Right forelimb (tissue), 1 donor: ENCODE data around the gene STAG3.
"Not testable (repeated sequence)": the region's sequence is repeated elsewhere in the genome, so short reads cannot be mapped to it uniquely, and the experiment has no call there.

Experiments used
- DNase-seq: peaks from one replicate; pipeline ENCODE4 v3.0.0-alpha.2; 2018

Gene STAG3, protein sequence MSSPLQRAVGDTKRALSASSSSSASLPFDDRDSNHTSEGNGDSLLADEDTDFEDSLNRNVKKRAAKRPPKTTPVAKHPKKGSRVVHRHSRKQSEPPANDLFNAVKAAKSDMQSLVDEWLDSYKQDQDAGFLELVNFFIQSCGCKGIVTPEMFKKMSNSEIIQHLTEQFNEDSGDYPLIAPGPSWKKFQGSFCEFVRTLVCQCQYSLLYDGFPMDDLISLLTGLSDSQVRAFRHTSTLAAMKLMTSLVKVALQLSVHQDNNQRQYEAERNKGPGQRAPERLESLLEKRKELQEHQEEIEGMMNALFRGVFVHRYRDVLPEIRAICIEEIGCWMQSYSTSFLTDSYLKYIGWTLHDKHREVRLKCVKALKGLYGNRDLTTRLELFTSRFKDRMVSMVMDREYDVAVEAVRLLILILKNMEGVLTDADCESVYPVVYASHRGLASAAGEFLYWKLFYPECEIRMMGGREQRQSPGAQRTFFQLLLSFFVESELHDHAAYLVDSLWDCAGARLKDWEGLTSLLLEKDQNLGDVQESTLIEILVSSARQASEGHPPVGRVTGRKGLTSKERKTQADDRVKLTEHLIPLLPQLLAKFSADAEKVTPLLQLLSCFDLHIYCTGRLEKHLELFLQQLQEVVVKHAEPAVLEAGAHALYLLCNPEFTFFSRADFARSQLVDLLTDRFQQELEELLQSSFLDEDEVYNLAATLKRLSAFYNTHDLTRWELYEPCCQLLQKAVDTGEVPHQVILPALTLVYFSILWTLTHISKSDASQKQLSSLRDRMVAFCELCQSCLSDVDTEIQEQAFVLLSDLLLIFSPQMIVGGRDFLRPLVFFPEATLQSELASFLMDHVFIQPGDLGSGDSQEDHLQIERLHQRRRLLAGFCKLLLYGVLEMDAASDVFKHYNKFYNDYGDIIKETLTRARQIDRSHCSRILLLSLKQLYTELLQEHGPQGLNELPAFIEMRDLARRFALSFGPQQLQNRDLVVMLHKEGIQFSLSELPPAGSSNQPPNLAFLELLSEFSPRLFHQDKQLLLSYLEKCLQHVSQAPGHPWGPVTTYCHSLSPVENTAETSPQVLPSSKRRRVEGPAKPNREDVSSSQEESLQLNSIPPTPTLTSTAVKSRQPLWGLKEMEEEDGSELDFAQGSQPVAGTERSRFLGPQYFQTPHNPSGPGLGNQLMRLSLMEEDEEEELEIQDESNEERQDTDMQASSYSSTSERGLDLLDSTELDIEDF

DNA sequence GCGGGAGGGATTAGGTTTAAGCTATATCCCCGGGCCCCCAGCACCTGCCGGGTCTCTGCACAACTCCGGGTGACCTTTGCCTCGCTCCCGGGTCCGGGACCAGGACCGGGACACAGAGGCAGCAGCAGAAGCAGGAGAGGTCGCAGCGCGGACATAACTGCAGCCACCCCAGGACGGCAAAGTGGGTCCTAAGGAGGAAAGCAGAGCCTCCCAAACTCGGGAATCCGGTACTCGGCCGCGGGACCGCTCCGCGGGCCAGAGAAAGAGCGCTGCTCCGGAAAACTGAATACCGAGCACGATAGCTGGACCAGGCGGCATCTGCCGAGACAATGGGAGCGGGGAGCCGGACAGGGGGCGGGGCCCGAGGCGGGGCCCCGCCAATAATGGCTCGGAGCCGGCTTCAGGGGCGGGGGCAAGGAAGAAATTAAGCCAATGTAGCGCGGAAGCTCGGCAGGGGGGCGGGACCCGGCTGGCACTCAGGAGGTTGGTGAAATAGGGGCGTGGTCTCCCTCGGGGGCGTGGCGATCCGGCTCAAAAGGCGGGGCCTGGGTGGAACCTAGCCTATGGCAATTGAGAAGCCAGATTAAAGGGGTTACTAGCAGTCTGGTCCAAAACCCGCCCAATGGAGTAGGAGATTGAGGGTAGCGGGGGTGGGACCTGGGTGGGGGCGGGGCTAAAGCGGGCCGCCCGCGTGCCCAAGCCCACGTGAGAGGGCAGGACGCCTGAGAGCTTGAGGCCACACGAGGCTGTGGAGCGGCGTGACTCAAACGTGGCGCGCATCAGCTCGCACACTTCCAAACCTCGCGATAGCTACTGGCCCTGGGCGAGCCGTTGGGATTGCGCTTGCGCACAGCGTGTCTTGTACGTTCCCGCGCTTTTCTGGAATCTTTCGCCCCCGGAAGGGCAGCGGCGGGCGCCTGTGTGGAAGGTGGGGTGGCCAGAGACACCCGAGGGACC is at the start of gene STAG3, which contains the start of gene GPC2:
STAG3 (plus strand) TSS at position 874 of the 957 bp plus-strand sequence. CDS start 2,639 bp downstream, outside the sequence.
GPC2 (minus strand) TSS at position 337 of the 957 bp plus-strand sequence; CDS start at position 155, 182 bp downstream.
- peak; percentile 98 for DNase-seq

DNA sequence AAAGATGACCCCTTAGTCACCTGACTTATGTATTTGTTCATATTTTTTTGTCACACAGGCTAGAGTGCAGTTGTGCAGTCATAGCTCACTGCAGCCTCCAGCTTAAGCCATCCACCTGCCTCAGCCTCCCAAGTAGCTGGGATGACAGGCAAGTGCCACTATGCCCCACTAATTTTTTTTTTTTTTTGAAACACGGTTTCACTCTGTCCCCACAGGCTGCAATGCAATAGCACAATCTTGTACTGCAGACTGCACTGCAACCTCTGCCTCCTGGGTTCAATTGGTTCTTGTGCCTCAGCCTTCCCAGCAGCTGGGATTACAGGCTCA is 49.1 kb upstream of the STAG3 start:
- DNase-seq: no peak

DNA sequence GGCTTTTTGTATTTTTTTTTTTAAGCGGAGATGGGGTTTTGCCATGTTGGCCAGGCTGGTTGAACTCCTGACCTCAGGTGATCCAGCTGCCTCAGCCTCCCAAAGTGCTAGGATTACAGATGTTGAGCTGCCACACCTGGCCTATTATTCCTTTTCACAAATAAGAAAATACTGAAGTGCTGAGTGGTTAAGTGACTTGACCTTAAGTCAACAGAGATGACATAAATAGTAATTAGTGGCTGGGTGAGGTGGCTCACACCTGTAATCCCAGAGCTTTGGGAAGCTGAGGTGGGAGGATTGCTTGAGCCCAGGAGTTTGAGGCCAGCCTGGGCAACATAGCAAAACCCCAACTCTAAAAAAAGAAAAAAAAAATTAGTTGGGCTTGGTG is 47.5 kb upstream of the STAG3 start:
- not testable (repeated sequence) for DNase-seq

DNA sequence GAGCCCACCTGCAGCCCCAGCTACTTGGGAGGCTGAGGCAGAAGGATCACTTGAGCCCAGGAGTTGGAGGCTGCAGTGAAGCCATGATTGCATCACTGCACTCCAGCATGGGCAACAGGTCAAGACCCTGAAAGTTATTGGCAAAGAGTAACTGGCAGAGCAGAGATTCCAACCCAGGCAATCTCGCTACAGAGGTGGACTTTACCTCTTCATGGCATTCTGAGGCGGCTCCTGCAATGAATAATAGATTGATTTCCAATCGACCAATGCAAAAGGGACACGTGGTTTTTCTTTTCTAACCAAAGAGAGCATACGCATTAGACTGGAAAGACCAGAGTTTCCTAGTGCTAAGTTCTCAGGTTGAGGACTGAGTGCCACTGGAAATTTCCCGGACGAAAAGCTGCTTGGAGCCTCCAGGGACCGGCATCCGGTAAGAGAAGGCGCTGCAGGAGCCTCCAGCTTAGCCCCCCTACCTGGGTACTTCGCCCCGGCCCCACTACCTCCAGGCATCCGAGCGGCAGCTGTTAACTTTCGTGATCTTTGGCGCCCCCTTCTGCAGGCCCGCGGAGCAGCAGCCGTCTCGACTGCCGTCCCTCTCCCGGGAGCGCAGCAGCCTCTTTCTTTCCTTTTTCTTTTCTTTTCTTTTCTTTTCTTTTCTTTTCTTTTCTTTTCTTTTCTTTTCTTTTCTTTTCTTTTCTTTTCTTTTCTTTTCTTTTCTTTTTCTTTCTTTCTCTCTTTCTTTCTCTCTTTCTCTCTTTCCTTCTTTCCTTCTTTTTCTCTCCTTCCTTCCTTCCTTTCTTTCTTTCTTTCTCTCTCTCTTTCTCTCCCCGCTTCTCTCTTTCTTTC is 46.9 kb upstream of the STAG3 start:
- peak; percentile 88 for DNase-seq

DNA sequence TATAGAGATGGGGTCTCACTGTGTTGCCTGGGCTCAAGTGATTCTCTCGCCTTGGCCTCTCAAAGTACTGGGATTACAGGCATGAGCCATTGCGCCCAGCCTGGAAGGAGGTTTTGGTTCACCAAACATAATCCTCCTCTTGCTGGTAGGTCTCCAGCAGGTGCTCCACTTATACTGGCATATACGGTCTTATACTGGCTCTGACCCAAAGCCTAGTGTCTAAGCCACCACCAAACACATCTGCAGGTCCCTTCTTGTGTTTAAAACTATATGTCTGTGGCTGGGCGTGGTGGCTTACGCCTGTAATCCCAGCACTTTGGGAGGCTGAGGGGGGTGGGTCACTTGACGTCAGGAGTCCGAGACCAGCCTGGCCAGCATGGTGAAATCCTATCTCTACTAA is 45.6 kb upstream of the STAG3 start:
- DNase-seq: no peak

DNA sequence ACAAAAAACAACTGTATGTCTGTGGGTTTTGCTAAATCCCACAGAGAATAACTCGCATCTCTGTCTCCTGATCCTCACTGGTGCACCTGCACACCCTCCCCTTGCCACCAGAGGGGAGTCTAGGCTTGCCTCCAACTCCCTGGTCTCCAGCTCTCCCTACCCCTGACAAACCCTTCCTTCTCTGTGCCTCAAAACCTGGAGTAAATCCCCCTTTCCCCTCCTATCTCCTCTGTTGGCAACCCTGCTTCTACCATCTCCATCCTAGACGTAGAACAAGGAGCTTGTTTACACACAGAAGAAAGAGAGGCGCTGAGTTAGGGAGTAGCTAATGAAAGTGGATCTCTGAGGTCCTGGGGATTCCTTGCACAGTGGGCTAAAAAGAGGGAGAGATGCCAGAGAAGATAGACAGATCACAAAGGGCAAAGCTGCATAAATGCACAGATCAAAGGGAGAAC is 45.0 kb upstream of the STAG3 start:
- DNase-seq: no peak

DNA sequence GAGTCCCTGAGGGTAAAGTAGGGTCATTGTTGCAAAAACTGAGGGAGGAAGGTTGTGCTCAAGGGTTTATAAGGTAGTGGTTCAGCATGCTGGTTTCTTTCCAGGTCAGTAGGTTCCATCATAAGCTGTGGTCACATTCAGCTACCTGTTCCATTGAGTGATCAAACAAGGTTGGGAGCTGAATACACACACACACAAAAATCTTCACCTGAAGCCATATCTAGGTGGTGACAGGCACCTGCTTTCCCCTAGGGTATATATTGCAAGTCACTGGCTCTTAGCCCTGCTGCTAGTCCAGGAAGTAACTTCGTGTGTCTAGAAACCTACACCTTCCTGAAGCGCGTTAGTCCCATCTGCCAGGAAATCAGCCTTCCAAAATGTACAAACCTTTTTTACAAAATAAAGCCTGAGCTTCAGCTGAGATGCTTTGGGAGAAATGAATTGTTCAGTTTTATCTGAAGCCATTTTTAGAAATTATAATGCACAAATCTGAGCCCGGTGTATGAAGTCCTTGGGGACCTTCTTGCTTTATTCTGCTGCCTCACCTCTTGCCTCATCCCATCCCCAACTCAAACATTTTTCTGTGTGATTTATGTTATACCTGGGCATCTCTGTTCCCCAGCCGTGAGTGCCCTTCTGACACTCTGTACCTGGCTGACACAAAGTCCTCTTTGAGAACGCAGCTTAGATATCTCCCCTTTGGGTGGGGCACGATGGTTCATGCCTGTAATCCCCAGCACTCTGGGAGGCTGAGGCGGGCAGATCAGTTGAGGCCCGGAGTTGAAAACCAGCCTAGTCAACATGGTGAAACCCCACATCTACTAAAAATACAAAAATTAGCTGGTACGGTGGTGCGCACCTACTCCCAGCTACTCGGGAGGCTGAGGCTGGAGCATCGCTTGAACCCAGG is 39.6 kb upstream of the STAG3 start:
- DNase-seq: no peak

DNA sequence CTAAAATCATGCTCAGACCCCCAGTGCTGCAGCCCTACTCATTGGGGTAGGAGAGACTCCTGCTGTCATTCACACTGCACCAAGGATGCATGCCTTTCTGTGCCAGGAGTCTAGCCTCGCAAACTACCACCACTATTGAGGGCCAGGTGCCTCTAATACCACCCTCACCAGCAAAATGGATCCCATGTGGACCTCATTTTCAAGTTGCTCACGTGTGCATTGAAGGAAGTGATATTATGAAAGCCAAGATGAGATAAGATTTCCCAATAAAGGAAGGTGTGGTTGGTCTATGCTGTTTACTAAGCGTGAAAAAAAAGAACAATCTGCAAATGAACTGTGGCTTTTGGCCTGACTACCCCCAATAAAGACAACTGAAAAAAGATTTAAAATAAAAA is 36.2 kb upstream of the STAG3 start:
- no peak for DNase-seq

DNA sequence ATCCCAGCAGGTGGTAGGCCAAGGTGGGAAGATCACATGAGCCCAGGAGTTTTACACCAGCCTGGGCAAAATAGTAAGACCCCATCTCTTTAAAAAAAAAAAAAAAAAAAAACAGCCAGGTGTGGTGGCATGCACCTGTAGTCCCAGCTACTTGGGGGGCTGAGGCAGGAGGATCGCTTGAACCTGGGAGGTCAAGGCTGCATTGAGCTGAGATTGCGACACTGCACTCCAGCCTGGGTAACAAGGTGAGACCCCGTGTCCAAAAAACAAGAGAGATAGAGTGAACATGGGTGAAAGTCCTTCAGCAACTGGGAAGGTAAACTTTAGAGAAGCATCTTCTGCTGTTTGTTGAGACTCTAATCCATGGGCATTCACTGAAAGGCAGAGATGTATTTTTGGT is 35.3 kb upstream of the STAG3 start:
- DNase-seq: no peak

DNA sequence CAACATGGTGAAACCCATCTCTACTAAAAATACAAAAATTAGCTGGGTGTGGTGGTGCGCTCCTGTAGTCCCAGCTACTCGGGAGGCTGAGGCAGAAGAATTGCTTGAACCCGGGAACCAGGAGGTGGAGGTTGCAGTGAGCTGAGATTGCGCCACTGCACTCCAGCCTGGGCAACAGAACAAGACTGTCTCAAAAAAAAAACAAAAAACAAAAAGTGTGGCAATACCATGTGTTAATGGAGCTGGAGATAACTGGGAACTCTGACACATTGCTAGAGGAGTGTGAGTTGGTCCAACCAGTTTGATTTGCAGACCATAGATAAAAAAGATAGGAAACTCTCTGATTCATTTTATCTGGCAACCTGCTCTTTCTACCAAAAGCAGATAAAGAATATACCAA is 31.4 kb upstream of the STAG3 start:
- DNase-seq: not testable (repeated sequence)

DNA sequence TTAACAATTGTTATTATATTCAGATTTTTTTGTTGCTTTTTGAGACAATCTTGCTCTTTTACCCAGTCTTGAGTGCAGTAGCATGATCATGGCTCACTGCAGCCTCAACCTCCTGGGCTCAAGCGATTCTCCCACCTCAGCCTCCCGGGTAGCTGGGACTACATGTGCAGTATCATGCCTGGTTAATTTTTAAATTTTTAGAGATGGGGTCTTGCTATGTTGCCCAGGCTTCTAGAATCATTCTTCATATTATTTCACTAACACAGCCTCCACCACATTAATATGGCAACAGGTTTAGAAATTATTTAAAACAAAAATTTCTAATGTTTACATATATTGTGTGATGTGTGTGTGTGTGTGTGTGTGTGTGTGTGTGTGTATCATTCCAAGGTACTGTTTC is 30.4 kb upstream of the STAG3 start:
- no peak for DNase-seq

DNA sequence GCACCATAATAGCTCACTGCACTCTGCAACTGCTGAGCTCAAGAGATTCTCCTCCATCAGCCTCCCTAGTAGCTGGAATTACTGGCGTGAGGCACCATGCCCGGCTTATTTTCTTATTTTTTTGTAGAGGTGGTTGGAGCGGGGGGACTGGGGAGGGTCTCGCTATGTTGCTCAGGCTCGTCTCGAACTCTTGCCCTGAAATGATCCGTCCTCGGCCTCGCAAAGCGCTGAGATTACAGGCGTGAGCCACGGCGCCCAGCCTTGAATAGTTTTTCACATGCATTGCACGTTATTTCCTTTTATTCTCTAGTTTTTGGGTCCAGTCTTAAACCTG is 29.5 kb upstream of the STAG3 start:
- no peak for DNase-seq

DNA sequence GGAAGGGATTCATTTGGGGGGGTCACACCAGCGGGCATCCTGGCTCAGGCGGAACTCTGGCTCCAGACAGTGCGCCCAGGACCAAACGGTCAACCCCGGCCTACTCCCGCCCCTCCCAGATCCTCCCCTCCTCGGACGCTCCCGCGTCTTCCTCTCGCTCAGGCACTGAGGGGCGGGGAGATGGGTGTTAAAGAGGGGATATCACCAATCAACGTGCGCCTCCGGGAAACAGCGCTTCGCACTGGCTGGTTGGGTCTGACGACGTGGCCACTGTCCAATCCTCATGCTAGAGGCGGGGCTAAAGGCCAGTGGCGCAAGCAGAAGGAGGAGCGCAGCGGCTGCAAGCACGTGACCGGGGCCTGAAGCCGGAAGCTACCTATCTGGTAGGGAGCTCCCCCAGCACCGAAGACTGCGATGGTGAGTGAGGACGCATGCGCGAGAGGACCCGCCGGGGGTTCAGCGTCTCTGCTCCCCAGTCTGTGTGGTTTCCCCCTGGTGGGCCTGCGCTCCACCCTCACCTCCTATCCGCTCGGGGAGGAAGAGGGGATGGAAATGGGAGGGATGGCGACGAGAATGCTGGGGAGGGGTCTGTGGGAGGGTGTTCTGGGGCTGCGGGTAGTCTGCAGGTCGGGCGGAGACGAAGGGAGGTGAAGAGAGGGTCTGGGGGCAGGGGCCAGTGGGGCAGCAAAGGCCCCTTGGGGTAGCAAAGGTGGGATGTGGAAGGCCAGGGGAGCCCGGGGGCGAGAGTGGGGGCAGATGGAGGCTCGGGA is 29.0 kb upstream of the STAG3 start, which contains the start of gene LAMTOR4:
LAMTOR4 (plus strand) TSS at position 360 of the 770 bp plus-strand sequence; CDS start at position 415, 55 bp downstream.
- peak; percentile 97 for DNase-seq

DNA sequence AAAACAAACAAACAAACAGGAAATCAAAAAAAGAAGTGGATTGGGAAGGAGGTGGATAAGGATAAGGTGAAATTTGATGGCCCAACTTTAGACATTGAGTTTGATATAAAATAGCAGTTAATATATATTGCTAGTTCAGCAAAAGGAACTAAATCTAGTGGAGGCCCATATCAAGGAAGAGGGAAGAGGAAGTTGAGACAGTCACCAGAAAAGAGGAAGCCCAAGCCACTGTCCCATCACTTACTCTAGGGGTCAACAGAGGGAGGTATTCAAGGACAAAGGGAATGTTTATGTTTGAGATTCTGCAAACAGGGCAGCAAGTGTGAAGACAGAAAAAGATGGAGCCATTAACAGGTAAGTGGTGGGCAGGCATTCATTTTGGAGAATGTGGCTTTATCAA is 25.3 kb upstream of the STAG3 start:
- DNase-seq: no peak

DNA sequence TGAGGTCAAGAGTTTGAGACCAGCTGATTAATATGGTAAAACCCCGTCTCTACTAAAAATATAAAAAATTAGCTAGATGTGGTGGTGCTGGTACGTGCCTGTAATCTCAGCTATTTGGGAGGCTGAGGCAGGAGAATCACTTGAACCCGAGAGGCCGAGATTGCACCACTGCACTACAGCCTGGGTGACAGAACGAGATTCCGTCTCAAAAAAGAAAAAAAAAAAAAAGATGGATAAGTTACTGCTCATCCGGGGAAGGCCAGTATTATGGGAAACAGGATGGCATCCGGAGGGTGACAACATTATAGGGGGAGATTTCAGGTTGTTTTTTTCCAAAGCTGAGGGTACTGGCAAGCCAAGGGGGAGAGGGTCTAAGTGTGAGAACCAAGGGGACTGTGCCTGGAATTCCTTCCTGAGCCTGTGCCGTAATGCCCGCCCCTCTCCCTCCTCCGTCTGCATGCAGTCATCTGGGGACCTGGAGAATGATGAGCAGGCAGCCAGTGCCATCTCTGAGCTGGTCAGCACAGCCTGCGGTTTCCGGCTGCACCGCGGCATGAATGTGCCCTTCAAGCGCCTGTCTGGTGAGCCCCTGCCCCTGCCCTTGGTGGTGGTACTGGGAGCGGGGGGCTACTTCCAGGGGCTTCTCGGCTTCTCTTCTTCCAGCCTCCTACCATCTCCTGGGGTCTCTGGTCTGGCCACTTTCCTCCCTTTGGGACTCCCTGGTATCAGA is 24.6 kb upstream of the STAG3 start:
- no peak for DNase-seq

DNA sequence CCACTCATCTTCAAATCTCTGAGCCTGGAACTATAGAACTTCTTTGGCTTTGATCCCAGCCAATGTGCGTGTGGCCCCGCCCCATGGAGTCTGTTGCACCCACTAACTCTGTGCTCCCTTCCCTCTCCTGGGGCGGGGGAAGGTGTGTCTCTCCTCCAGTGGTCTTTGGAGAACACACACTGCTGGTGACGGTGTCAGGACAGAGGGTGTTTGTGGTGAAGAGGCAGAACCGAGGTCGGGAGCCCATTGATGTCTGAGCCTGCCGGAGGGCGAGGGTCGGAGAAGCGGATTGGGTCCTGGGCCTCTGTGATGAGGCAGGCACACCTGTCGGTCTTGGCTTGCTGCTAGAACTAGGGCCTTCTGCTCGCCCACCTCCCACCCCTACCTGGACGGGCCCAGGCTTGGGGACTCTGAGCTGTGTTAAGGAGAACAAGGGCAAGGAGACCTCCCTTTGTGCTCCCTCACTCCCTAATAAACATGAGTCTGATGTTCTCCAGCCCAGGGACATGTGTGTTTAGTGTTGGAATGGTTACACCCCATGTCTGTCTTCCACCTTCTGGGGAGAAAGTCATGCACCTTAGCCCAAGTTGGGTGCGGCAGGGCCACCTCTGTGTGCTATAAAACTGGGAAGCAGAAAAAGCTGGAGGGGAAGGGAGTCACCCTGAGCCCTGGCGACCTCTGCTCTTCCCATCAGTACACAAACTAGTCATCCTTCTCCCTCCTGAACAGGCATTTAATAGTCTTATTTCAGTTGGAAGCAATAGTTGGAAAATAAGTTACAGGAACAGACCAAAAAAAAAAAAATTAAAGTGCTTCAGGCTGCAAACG is 23.8 kb upstream of the STAG3 start:
- DNase-seq: no peak
